Testis (tissue), 3 donors: Measurements from ENCODE around the gene CDH4. TPM values are rescaled to one million over a fixed set of nuclear protein-coding genes. Genes with fewer than 3 reads are reported as not detected.

Experiments
- DNase-seq: peaks from one replicate; pipeline ENCODE4 v3.0.0-alpha.2; 2019
- H3K27ac ChIP-seq, 2 donors: fragments of 200-600 bp; sonication (generic); one replicate each; pipeline ENCODE4 v1.5.1; 2019
- H3K27me3 ChIP-seq: fragments of 200-600 bp; sonication (generic); one replicate; pipeline ENCODE4 v1.5.1; 2019
- H3K36me3 ChIP-seq: fragments of 200-600 bp; sonication (generic); one replicate; pipeline ENCODE4 v1.5.1; 2017; ENCODE audit warnings: low read depth; ENCODE audit errors: missing control alignments
- H3K4me1 ChIP-seq: fragments of 200-600 bp; sonication (generic); one replicate; pipeline ENCODE4 v1.5.1; 2019
- H3K4me3 ChIP-seq, 2 donors: fragments of 200-600 bp; sonication (generic); one replicate each; pipeline ENCODE4 v1.5.1; 2017 to 2019
- H3K9me3 ChIP-seq: fragments of 200-600 bp; sonication (generic); one replicate; pipeline ENCODE4 v1.5.1; 2017
- POLR2A ChIP-seq: fragments of 450-650 bp; IDR thresholded peaks from one replicate; pipeline ENCODE4 v1.6.1; 2017; ENCODE audit warnings: antibody characterized with exemption, mild to moderate bottlenecking, moderate library complexity
- WGBS, 2 donors: methylation state at CpG; one replicate each; pipeline ENCODE4 v1.1.5; 2018; 5-methylcytosine and 5-hydroxymethylcytosine counted together
- intact Hi-C: fragments of 100-400 bp; cut with DNase I; formaldehyde crosslinking; loops from one replicate; pipeline ENCODE4 v1.15.1; 2023; ENCODE audit warnings: low total_unique reads
- polyA plus RNA-seq: library from polyadenylated mRNA; stranded (reverse); fragments of 350-450 nt; fragmentation: Illumina TruSeq; extraction: RNeasy Lipid Tissue Mini Kit (QIAGEN cat#74804); gene quantifications from one replicate; pipeline ENCODE4 v1.2.3, GENCODE V29; 2014; ENCODE audit warnings: low read depth, low replicate concordance; ENCODE audit not compliant: insufficient read depth
- total RNA-seq, 2 donors: library from RNA; depleted of rRNA; stranded (reverse); fragments of >200 nt; gene quantifications; one replicate each; pipeline ENCODE4 v1.2.3, GENCODE V29; 2016
- TF ChIP-seq, protein P1 (sequence below), 3 experiments: fragments of 450-650 bp in 2 of 3; fragments of 200-600 bp in 1 of 3; sonication (generic) in 1 of 3; IDR thresholded peaks; one replicate each; pipeline ENCODE4 v1.5.1; 2016 to 2019; ENCODE audit warnings: antibody characterized with exemption in 3 of 3, mild to moderate bottlenecking in 2 of 3, moderate library complexity in 1 of 3

Gene CDH4
- total and polyA plus RNA-seq, 3 donors from 2014 or later: 1.4 to 3.3 (median 1.9) TPM

DNA sequence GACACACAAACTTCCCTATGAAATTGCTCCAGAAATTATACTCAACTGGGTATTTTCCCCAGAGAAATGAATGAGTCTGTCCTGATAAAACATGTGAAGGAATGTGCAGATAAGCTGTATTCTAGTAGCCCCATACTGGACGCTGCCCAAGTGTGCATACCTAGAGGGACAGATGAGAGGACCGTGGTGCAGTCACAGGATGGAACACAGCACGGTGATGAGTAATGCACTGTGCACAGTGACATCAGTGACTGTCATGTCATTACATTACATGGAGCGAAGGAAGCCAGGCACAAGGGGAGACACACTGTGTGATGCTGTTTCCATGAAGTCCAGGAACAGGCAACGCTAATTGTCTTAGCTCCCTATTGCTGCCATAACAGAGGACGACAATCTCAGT is 155.5 kb downstream of the CDH4 start:
- Histone ChIP-seq H3K27ac (no peak overlapping the region), H3K4me3 (no peak overlapping the region), H3K9me3 (no peaks in the 10 kb centered on the region), H3K36me3 (no peaks in the 10 kb centered on the region), H3K27me3 (no peaks in the 10 kb centered on the region), H3K4me1 (peaks cover 12% of the 10 kb centered on the region)
- DNase-seq: peak; percentile 58
- intact Hi-C loops: no loop called here
- no peak for TF ChIP-seq POLR2A
- TF ChIP-seq, protein P1, sequence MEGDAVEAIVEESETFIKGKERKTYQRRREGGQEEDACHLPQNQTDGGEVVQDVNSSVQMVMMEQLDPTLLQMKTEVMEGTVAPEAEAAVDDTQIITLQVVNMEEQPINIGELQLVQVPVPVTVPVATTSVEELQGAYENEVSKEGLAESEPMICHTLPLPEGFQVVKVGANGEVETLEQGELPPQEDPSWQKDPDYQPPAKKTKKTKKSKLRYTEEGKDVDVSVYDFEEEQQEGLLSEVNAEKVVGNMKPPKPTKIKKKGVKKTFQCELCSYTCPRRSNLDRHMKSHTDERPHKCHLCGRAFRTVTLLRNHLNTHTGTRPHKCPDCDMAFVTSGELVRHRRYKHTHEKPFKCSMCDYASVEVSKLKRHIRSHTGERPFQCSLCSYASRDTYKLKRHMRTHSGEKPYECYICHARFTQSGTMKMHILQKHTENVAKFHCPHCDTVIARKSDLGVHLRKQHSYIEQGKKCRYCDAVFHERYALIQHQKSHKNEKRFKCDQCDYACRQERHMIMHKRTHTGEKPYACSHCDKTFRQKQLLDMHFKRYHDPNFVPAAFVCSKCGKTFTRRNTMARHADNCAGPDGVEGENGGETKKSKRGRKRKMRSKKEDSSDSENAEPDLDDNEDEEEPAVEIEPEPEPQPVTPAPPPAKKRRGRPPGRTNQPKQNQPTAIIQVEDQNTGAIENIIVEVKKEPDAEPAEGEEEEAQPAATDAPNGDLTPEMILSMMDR (IDR thresholded peaks at IDR 0.05): no peak
- 71 to 73% methylated on average over 6 of the region's 6 CpGs for WGBS, 2 donors

DNA sequence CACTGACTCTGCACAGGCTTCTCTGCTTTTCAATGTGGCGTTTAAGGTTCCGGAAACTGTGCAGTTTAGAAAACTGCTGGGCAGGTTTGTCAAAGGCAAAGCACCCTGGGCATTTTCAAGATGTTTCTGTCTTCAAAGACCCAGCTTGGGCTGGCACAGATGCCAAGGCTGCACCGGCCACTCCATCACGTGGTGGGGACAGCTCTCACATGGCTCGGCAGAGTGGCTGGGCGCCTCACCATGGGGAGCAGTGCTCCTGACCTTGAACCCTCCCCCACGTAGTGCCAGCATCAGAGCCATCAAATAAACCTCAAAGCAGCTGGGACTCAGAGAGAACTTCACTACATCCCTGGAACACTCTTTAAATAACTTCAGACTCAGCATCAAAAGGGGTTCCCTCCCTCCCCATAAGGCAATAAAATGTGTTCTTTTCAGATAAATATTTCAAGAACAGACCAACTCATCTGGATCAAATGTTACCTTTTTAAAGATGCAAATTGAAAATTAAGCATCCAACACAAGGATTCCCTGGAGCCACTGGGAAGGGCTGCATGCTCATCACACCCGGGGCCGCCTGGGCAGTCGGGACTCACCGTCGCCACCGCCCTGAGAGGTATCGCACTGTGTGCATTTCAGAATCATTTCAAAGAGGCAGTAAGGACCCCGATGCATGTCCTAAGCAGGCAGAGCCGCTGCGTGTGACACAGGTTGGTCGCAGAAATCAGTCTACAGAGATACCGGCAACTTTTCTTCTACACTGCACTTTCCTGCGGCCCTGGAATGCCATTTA is 157.1 kb downstream of the CDH4 start:
- TF ChIP-seq POLR2A: no peak
- TF ChIP-seq, protein P1 (IDR thresholded peaks at IDR 0.05): no peak
- no peaks in the 10 kb centered on the region for H3K9me3 ChIP-seq
- 80 to 97% methylated on average over 13 to 20 of the region's 20 CpGs for WGBS, 2 donors
- H3K27ac ChIP-seq: no peak overlapping the region
- no peaks in the 10 kb centered on the region for H3K27me3 ChIP-seq
- intact Hi-C loops: no loop called here
- DNase-seq: peak; percentile 80
- no peaks in the 10 kb centered on the region for H3K36me3 ChIP-seq
- H3K4me3 ChIP-seq: no peak overlapping the region
- H3K4me1 ChIP-seq: peaks cover 13% of the 10 kb centered on the region

DNA sequence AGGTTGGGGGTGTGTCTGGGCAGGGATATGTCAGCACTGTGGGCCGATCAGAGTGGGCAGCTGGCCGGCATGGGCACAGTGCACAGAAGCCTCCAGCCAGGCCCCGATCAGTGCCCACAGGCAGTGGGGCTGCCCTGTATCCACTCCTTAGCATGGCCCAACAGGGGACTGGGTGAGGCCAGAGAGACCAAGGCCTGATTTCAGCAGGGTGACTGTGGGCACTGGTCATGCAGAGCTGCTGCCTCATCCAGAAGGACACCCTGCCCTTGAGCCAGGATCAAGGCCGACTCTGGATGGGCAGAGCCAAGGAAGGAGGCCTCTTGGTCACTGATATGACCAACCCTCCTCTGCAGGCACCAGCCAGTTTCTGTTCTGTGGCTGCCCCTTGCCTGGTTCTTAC is 159.7 kb downstream of the CDH4 start:
- peaks cover 13% of the 10 kb centered on the region for H3K4me1 ChIP-seq
- H3K36me3 ChIP-seq: no peaks in the 10 kb centered on the region
- no peaks in the 10 kb centered on the region for H3K27me3 ChIP-seq
- no peak for TF ChIP-seq POLR2A
- TF ChIP-seq, protein P1 (IDR thresholded peaks at IDR 0.05): no peak
- H3K27ac ChIP-seq: no peak overlapping the region
- no peak for DNase-seq
- WGBS, 2 donors: 68 to 83% methylated on average over 3 to 4 of the region's 4 CpGs
- intact Hi-C loops: no loop called here
- no peak overlapping the region for H3K4me3 ChIP-seq
- no peaks in the 10 kb centered on the region for H3K9me3 ChIP-seq

DNA sequence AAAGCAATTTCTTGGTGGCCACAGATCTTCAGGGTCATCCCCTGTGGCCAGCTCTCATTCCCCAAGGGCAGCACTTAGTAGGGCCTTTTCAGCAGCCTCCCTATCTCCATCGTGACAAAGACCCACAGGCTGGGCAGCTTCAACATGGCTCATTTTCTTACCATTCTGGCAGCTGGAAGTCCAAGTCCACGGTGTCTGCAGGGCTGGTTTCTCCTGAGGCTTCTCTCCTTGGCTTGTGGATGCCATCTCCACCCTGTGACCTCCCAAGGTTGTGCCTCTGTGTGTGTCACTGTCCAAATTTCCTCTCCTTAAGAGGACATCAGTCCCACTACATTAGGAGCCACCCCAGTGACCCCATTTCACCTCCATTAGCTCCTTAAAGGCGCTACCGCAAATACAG is 161.7 kb downstream of the CDH4 start:
- H3K36me3 ChIP-seq: no peaks in the 10 kb centered on the region
- DNase-seq: no peak
- no peak for TF ChIP-seq POLR2A
- TF ChIP-seq, protein P1 (IDR thresholded peaks at IDR 0.05): no peak
- H3K27ac ChIP-seq: no peak overlapping the region
- WGBS, 2 donors: 96 to 97% methylated on average over 4 of the region's 4 CpGs
- intact Hi-C loops: no loop called here
- H3K4me3 ChIP-seq: no peak overlapping the region
- no peaks in the 10 kb centered on the region for H3K9me3 ChIP-seq
- H3K27me3 ChIP-seq: no peaks in the 10 kb centered on the region
- H3K4me1 ChIP-seq: peaks cover 13% of the 10 kb centered on the region
